CD4-positive, alpha-beta T cell treated with Interleukin-1 beta for 1 hour (primary cell): ENCODE results near the gene DSCAM.

Experiments used
- DNase-seq, 2 donors: peaks; one replicate each; pipeline ENCODE4 v3.0.0-alpha.2; 2020 to 2022

The DSCAM gene

DNA sequence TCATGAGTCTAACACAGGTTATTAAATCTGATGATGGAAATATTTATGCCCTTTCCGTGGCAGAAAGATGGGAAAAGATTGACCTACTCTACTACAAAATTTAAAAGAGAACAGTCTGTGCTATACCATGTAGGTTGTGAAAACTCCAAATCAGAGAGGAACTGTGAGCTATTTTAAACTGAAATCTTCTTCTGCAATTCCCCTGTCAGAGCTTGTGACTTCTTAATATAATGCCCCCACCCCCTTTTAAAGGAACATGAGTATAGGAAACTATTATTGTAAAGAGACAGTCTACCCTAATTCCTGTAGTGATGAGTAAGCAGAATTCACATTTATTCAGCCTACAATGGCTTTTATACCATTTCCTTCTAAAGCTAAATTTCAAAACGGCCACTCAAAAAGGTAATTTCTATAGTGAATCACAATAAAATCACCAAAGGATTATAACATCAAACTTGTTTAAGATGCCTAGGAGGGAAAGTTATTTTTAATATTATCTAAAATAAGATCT, 11.7 kb downstream of the DSCAM start:
- no peak for DNase-seq

- DNase-seq: no peak
Measured at GRCh38 chr21:40833184-40833583, 13.8 kb downstream of the DSCAM start.

DNA sequence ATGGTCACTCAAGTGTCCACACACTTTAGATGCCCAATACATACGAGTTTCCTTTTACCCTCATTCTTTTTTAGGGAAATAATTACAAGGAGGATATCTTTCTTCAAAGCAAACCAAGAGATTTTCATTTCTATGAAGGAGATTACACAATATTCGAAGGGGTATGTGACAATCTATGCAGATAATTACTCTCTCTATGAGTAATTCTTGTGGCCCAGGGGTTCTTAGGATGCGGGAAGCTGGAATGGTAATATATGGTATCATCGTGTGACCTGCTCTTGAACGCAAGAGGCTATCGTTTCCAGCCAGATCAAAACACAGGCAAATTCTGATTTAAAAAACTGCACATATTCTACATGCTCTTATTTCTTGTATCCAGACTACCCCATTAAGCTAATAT, 14.6 kb downstream of the DSCAM start:
- no peak for DNase-seq

- no peak for DNase-seq
Measured at GRCh38 chr21:40830836-40831235, 16.1 kb downstream of the DSCAM start.

- DNase-seq: no peak
Measured at GRCh38 chr21:40829791-40830190, 17.2 kb downstream of the DSCAM start.

- DNase-seq: no peak
Measured at GRCh38 chr21:40829308-40829707, 17.6 kb downstream of the DSCAM start.

GRCh38 chr21:40827509-40827908, 19.4 kb downstream of the DSCAM start:
- no peak for DNase-seq

- DNase-seq: no peak
Measured at GRCh38 chr21:40819071-40819900, 27.7 kb downstream of the DSCAM start.

- no peak for DNase-seq
Measured at GRCh38 chr21:40813918-40814317, 33.0 kb downstream of the DSCAM start.

GRCh38 chr21:40809673-40810197, 37.2 kb downstream of the DSCAM start:
- no peak for DNase-seq

GRCh38 chr21:40803101-40803500, 43.9 kb downstream of the DSCAM start:
- DNase-seq: no peak

DNA sequence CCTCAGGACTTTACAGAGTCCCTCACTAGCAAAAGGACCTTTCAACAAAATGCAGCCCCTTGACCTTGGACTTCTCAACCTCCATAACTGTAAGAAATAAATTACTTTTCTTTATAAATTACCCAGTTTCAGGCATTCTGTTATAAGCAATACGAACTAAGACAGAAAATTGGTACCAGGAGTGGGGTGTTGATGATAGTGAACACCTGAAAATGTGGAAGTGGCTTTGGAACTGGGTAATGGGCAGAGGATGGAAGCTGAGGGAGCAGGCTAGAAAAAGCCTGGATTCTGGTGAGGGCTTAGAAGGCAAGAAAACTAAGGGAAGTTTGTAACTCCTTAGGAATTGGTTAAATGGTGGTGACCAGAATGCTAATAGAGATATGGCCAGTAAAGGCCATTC, 46.8 kb downstream of the DSCAM start:
- no peak for DNase-seq

DNA sequence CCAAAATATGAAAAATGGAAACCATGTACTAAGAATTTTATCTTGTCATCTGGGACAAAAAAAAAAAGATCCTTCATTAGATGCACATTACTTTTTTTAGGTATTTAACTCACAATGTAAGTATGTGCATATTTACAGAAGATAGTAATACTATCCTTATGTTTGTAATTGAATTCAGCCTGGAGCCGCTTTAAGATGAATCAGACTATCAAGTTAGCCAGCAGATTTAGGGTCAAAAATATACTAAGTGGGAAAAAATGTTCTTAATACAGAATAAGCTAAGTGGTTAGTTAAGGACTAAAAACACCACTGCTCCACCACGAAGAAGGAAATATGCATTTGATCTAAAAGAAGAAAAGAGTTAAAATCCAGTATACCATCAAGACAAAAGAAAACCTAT, 49.1 kb downstream of the DSCAM start:
- no peak for DNase-seq

DNA sequence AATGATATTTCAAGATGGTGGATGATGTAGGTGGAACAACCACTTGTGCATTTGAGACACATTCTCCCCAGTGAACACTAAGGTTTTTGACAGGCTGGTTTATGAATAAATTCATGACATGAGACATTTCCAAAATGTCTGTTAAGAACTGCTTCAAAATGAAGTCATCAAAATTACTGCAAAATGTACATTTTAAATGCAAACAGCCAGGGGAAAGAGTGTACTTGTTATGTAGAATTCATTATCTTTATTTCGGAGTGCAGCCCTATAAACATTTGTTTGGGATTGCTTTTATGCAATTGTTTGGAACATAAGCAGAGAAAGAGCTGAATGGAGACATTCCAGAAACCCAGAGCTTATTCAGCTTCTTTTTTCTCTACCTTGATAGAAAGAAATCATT, 49.5 kb downstream of the DSCAM start:
- DNase-seq: no peak

GRCh38 chr21:40796464-40796863, 50.5 kb downstream of the DSCAM start:
- no peak for DNase-seq

- DNase-seq: no peak
Measured at GRCh38 chr21:40795313-40795712, 51.6 kb downstream of the DSCAM start.

DNA sequence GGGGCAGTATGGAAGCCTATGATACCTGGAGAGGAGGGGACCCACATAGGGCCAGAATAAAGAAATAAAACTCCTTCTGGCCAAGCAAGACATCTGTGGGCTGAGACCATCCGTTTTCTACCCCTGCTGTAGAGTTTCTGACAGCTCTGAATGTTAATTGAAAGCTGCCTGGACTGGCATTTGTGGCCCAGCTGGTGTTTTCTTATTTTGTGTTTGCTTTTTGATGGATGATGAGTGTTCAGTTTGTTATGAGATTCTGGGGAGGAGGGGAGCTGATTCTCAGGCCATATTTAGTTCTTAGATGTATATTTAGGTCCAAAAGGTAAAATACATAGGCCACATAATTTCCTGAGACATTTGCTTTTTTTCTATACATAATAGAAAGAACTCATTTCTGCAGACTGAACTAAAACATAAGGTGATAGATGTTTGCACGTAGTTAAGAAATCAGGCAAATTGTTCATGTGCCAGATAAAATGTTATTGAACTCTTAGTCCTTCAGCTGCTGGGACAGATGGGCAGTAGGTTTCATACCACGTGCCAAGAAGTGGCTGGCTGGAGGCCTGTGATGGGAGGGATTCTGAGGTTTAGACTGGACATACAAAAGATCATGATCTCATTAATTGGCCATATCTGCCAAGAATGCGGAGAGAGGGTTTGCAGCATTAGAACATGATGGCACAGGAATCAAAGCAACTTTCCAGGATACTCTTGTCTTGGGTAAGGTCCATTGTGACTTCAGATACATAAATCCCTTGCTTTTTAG, 54.1 kb downstream of the DSCAM start:
- no peak for DNase-seq

GRCh38 chr21:40788635-40789034, 58.3 kb downstream of the DSCAM start:
- DNase-seq: no peak

DNA sequence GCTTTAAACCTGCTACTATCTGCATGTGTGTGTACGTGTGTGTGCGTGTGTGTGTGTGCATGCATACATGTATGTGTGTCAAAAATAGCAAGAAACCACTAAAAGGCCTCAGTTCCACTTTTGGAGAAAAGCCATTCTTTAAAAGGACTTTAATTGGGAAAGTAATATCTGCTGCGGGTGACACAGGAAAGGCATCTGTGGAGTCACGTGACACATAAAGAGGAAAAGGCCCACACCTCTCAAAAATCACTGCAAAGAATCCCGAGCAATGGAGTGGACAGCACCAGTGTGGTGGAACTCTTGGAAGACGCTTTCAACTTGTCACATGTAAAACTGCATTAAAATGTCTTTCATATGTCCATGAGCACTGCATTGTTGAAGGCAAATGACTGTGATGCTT, 63.6 kb downstream of the DSCAM start:
- no peak for DNase-seq

GRCh38 chr21:40770435-40771055, 76.4 kb downstream of the DSCAM start:
- DNase-seq: no peak

- DNase-seq: no peak
Measured at GRCh38 chr21:40769231-40769630, 77.7 kb downstream of the DSCAM start.

GRCh38 chr21:40768056-40768455, 78.9 kb downstream of the DSCAM start:
- DNase-seq: no peak

- no peak for DNase-seq
Measured at GRCh38 chr21:40766381-40766780, 80.6 kb downstream of the DSCAM start.
